ENCODE data around the gene TMEM59L.

The TMEM59L gene

DNA sequence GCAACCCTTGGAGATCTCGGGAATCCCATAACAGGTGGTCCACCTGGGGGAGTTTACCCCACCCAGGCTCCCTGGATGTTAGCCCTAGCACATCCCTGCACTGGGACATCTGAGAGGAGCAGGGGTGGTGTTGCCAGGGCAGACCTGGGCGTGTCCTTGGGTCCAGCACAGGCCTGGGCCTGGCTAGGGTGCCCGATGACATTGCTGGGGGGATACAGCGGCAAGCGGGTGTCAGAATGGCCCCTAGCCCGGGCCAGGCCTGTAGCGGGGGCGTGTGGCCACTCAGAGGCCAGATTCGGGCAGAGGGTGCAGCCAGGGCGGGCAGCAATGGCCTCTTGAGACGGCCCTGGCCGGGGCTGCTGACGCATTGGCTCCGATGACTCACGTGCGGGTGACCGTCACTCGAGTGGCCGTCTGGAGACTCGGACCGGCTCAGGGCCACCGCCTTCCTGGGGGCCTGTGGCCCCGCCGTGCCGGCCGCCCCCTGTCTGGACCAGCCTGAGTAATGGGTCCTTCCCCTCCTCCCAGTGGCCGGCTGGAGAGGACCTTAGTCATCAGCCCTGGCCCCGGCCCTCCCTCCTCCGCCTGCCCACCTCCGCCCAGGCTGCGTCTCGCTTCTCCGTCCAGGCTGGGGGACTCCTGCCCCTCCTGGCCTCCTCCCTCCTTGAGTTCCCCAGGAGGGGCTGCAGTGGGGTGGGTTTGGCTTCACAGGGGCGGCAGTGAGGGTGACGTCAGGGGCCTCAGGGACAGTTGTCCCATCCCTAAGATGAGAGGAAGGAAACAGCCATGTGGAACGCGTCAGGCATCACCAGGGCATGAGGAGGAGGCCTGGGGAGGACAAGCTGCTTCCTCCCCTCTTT, 47.6 kb downstream of the TMEM59L start:
- no peak for DNase-seq

- DNase-seq, result no peak
Measured at GRCh38 chr19:18660939-18661670, 48.4 kb downstream of the TMEM59L start.

- no peak for DNase-seq
Measured at GRCh38 chr19:18662972-18663732, 50.5 kb downstream of the TMEM59L start.

DNA sequence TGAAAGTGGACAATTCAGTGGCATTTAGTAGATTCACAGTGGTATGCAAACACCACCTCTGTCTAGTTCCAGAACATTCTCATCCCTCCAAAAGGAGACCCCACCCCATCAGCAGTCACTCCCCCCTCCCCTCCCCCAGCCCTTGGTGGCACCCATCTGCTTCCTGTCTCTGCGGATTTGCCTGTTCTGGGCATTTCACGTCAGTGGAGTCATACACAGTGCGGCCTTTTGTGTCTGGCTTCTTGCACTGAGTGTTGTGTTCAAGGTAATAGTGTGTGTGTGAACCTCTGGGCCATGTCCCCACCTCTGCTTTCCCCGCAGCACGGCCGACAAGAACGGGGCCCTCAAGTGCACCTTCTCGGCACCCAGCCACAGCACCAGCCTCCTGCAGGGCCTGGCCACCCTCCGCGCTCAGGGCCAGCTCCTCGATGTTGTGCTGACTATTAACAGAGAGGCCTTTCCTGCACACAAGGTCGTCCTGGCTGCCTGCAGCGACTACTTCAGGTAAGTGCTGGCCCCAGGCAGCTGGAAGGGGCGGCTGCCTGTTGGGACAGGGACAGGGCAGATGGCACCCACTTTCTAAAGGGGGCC, 51.4 kb downstream of the TMEM59L start:
- DNase-seq, result no peak

DNA sequence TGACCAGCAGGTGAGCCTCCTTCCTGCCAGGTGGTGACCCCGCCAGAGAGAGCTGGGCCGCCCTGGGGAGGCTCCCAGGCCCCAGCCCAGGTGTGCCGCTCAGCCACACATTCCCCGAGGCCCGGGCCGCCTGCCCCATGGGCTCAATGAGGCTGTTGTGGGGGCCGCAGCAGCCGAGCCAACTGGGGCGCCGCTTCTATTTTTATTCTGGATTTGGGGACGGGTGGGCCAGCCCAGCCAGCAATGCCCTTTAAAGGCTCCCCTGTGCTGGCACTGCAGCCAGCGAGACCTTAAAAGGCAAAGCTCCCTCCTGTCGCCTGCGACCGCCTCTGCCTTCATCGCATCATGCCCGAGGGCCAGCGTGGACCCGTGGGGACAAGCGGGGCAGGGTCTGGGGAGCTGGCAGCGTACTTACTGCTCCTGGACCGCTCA, 53.1 kb downstream of the TMEM59L start:
- DNase-seq, result no peak

- no peak for DNase-seq
Measured at GRCh38 chr19:18666317-18666716, 53.6 kb downstream of the TMEM59L start.

DNA sequence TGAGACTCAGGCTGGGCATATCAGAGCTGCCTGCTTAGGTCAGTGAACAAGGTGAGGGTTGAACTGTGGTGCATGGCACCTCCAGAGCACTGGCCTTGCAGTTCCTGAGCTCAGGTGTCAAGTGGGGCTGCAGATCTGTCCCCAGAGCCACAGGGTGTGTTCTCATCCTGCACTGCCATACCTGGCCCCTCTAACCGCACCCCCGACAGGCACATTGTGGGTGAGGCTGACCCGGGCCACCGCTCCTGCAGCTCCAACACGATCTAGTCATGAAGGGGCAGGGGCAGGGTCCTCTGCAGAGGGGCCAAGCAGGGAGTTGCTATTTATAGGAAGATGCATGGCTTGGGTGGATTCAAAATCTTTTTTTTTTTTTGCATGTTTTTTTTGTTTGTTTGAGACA, 54.1 kb downstream of the TMEM59L start:
- no peak for DNase-seq

- DNase-seq, result no peak
Measured at GRCh38 chr19:18667531-18668251, 55.0 kb downstream of the TMEM59L start.

GRCh38 chr19:18668252-18668631, 55.6 kb downstream of the TMEM59L start:
- no peak for DNase-seq

DNA sequence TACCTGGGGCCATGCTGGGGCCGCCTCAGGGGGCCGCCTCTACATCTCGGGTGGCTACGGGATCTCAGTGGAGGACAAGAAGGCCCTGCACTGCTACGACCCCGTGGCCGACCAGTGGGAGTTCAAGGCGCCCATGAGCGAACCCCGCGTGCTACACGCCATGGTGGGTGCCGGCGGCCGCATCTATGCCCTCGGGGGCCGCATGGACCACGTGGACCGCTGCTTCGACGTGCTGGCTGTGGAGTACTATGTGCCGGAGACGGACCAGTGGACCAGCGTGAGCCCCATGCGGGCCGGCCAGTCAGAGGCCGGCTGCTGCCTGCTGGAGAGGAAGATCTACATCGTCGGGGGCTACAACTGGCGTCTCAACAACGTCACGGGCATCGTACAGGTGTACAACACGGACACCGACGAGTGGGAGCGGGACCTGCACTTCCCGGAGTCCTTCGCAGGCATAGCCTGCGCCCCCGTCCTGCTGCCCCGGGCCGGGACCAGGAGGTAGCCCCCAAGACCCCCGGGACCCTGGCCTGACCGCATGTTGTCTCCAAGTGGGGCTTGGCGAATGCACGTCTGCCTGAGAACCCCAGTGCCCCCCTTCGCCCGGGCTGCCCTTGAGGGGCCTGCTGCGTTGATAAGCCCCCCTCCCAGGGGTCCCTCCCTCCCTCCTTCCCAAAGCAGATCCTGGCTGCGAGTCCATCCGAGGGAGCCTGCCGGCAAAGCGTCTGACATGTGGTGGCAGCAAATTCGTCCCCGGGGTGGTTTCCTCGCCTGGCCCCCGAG, 56.3 kb downstream of the TMEM59L start:
- no peak for DNase-seq

GRCh38 chr19:18669524-18669817, 56.8 kb downstream of the TMEM59L start:
- no peak for DNase-seq

DNA sequence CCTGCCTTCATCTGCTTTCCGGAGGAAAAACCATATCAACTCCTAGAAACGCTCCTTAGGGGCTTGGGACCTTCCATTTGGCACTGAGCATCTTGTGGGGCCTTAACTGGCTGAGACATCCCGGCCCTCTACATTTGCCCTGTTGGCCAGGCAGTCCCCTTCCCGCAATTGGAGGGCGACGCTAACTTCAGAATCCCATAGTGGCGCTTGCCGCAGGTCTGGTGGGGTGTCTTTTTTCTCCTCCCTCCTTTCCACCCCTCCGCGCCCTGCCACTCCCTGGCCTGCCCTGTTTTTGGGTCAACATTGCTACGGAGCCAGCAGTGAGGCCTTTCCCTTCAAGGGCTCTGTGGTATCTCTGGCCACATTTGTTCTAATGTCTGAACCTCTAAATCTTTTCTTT, 57.2 kb downstream of the TMEM59L start:
- no peak for DNase-seq

- DNase-seq, result no peak
Measured at GRCh38 chr19:18670312-18670711, 57.6 kb downstream of the TMEM59L start.

Data from DMS 273 treated with DMSO at 0.1 percent for 48 hours (cell line).